ENCODE results near the gene ARHGAP45.
"Not testable (repeated sequence)": the region's sequence is repeated elsewhere in the genome, so short reads cannot be mapped to it uniquely, and the experiment has no call there.

Gene ARHGAP45

GRCh38 chr19:1113986-1114483 is 47.1 kb downstream of the ARHGAP45 start:
- Histone ChIP-seq H3K27ac (ENCODE audit: low read depth, low read length) (no peak overlapping the region), H3K4me1 (ENCODE audit: control insufficient read depth, low read length) (peaks cover 3% of the 10 kb centered on the region; the same call in 1 of the 2 replicates), H3K36me3 (ENCODE audit: control insufficient read depth, low read length) (peaks cover 7% of the 10 kb centered on the region; the same call in 1 of the 2 replicates), H4K20me1 (ENCODE audit: control insufficient read depth, insufficient read depth, low read depth, low read length) (no peaks in the 10 kb centered on the region), H3K4me2 (ENCODE audit: low read length) (no peak overlapping the region), H3K4me3 (ENCODE audit: low read length) (no peak overlapping the region), H3K9me3 (ENCODE audit: control insufficient read depth, insufficient read depth, low read length) (no peaks in the 10 kb centered on the region), H3K27me3 (ENCODE audit: control insufficient read depth, low read length) (no peaks in the 10 kb centered on the region), H3K9me2 (replicated peaks; ENCODE audit: control insufficient read depth, low read length) (no peaks in the 10 kb centered on the region), H3K79me2 (ENCODE audit: control insufficient read depth, low read length) (no peaks in the 10 kb centered on the region), H3F3A (ENCODE audit: control insufficient read depth, insufficient read depth) (no peaks in the 10 kb centered on the region)
- TF ChIP-seq EZH2phosphoT487 (IDR thresholded peaks at IDR 0.05; ENCODE audit: borderline replicate concordance, low read length), result no peak
- no peak for TF ChIP-seq CTCF (IDR thresholded peaks at IDR 0.05; ENCODE audit: low read depth, low read length, poor library complexity, severe bottlenecking)

- not testable (repeated sequence) for H3K27ac ChIP-seq (ENCODE audit: low read depth, low read length); H4K20me1 ChIP-seq (ENCODE audit: control insufficient read depth, insufficient read depth, low read depth, low read length); H3K9me2 ChIP-seq (replicated peaks; ENCODE audit: control insufficient read depth, low read length); H3K4me2 ChIP-seq (ENCODE audit: low read length); H3K36me3 ChIP-seq (ENCODE audit: control insufficient read depth, low read length); H3K4me3 ChIP-seq (ENCODE audit: low read length); H3K79me2 ChIP-seq (ENCODE audit: control insufficient read depth, low read length); H3F3A ChIP-seq (ENCODE audit: control insufficient read depth, insufficient read depth); H3K27me3 ChIP-seq (ENCODE audit: control insufficient read depth, low read length); H3K4me1 ChIP-seq (ENCODE audit: control insufficient read depth, low read length); H3K9me3 ChIP-seq (ENCODE audit: control insufficient read depth, insufficient read depth, low read length)
Observed at GRCh38 chr19:1114728-1115127, 47.8 kb downstream of the ARHGAP45 start.

GRCh38 chr19:1115646-1116420 is 48.9 kb downstream of the ARHGAP45 start:
- no peaks in the 10 kb centered on the region for H3K9me2 ChIP-seq (replicated peaks; ENCODE audit: control insufficient read depth, low read length)
- H3K4me1 ChIP-seq (ENCODE audit: control insufficient read depth, low read length), result peaks cover 3% of the 10 kb centered on the region; the same call in 1 of the 2 replicates
- no peaks in the 10 kb centered on the region for H4K20me1 ChIP-seq (ENCODE audit: control insufficient read depth, insufficient read depth, low read depth, low read length)
- H3K36me3 ChIP-seq (ENCODE audit: control insufficient read depth, low read length), result peaks cover 7% of the 10 kb centered on the region; the same call in 1 of the 2 replicates
- H3K27me3 ChIP-seq (ENCODE audit: control insufficient read depth, low read length), result no peaks in the 10 kb centered on the region
- H3K79me2 ChIP-seq (ENCODE audit: control insufficient read depth, low read length), result no peaks in the 10 kb centered on the region
- TF ChIP-seq CTCF (IDR thresholded peaks at IDR 0.05; ENCODE audit: low read depth, low read length, poor library complexity, severe bottlenecking), result no peak
- no peak for TF ChIP-seq EZH2phosphoT487 (IDR thresholded peaks at IDR 0.05; ENCODE audit: borderline replicate concordance, low read length)
- no peaks in the 10 kb centered on the region for H3K9me3 ChIP-seq (ENCODE audit: control insufficient read depth, insufficient read depth, low read length)
- H3F3A ChIP-seq (ENCODE audit: control insufficient read depth, insufficient read depth), result no peaks in the 10 kb centered on the region
- H3K4me2 ChIP-seq (ENCODE audit: low read length), result no peak overlapping the region
- H3K4me3 ChIP-seq (ENCODE audit: low read length), result no peak overlapping the region
- no peak overlapping the region for H3K27ac ChIP-seq (ENCODE audit: low read depth, low read length)

All from DOHH2 (cell line).